ENCODE data around the gene MYCBPAP.

MYCBPAP gene

GRCh38 chr17:50507871-50508572, at the start of gene MYCBPAP:
MYCBPAP (plus strand) TSS chr17:50508439; CDS start chr17:50508675, 236 bp downstream.
- DNase-seq: peak; percentile 88

GRCh38 chr17:50458701-50459676, 49.2 kb upstream of the MYCBPAP start:
- no peak for DNase-seq

GRCh38 chr17:50459756-50460155, 48.5 kb upstream of the MYCBPAP start:
- DNase-seq: no peak

- DNase-seq: no peak
Measured at GRCh38 chr17:50460831-50461526, 47.3 kb upstream of the MYCBPAP start.

- no peak for DNase-seq
Measured at GRCh38 chr17:50461550-50462132, 46.6 kb upstream of the MYCBPAP start.

- no peak for DNase-seq
Measured at GRCh38 chr17:50462446-50462845, 45.8 kb upstream of the MYCBPAP start.

- no peak for DNase-seq
Measured at GRCh38 chr17:50464121-50464520, 44.1 kb upstream of the MYCBPAP start.

GRCh38 chr17:50464736-50465135, 43.5 kb upstream of the MYCBPAP start:
- no peak for DNase-seq

GRCh38 chr17:50465171-50465570, 43.1 kb upstream of the MYCBPAP start:
- no peak for DNase-seq

- no peak for DNase-seq
Measured at GRCh38 chr17:50465635-50466034, 42.6 kb upstream of the MYCBPAP start.

GRCh38 chr17:50466371-50467113, 41.7 kb upstream of the MYCBPAP start:
- no peak for DNase-seq

- no peak for DNase-seq
Measured at GRCh38 chr17:50467114-50467854, 41.0 kb upstream of the MYCBPAP start.

GRCh38 chr17:50467855-50468303, 40.4 kb upstream of the MYCBPAP start:
- no peak for DNase-seq

GRCh38 chr17:50468304-50469207, 39.7 kb upstream of the MYCBPAP start, which contains the start of gene CHAD:
CHAD (minus strand) TSS chr17:50468880; CDS start chr17:50468813, 67 bp downstream.
- DNase-seq: peak; percentile 39

GRCh38 chr17:50469208-50469605, 39.0 kb upstream of the MYCBPAP start:
- DNase-seq: no peak

- no peak for DNase-seq
Measured at GRCh38 chr17:50469671-50470305, 38.5 kb upstream of the MYCBPAP start.

GRCh38 chr17:50470426-50470825, 37.8 kb upstream of the MYCBPAP start:
- DNase-seq: no peak

GRCh38 chr17:50471009-50471905, 37.0 kb upstream of the MYCBPAP start:
- no peak for DNase-seq
